Caco-2 (cell line): ENCODE results near the gene ZAP70. TPM values are rescaled to one million over a fixed set of nuclear protein-coding genes. Genes with fewer than 3 reads are reported as not detected.

Source experiments
- BruUV-seq: library from RNA; stranded (reverse); fragments of 400-500 nt; replicated peaks from 2 replicates; lab custom pipeline; 2021; lab: Mats Ljungman, UMichigan
- CTCF ChIA-PET: fragments of 300-600 bp; sonication (Branson Sonifier 250); formaldehyde crosslinking; loops from one replicate; lab custom pipeline; 2022; ENCODE audit warnings: antibody characterized with exemption; lab: Charles Lee
- POLR2A ChIA-PET: fragments of 300-600 bp; sonication (Branson Sonifier 250); formaldehyde crosslinking; loops from one replicate; lab custom pipeline; 2022; ENCODE audit warnings: antibody characterized with exemption; lab: Charles Lee
- DNase-seq, 2 experiments: peaks; one replicate each; pipeline versions ENCODE4 v3.0.0 to v3.0.0-alpha.2; 2020 to 2022
- H3K27me3 ChIP-seq: replicated peaks from 2 replicates; pipeline ENCODE4 v1.6.0; 2011; ENCODE audit warnings: low read length; ENCODE audit not compliant: control insufficient read depth, insufficient read depth
- H3K36me3 ChIP-seq: 2 replicates; pipeline ENCODE4 v1.5.1; 2011; ENCODE audit warnings: low read length; ENCODE audit not compliant: control insufficient read depth, insufficient read depth
- H3K4me1 ChIP-seq: fragments of 250-450 bp; sonication (Bioruptor Pico); 2 replicates; pipeline ENCODE4 v1.5.1; 2020; ENCODE audit warnings: mild to moderate bottlenecking
- H3K4me3 ChIP-seq: 2 replicates; pipeline ENCODE4 v1.5.1; 2011; ENCODE audit warnings: low read depth, mild to moderate bottlenecking, control low read depth, low read length
- H3K9me3 ChIP-seq: fragments of 250-450 bp; sonication (Bioruptor Pico); 2 replicates; pipeline ENCODE4 v1.5.1; 2020; ENCODE audit warnings: mild to moderate bottlenecking, moderate library complexity
- H3K27ac Mint-ChIP-seq: one replicate; pipeline ENCODE4 v1.8.0; 2022; ENCODE audit warnings: mixed read lengths; ENCODE audit not compliant: unreplicated experiment
- H3K27me3 Mint-ChIP-seq: one replicate; pipeline ENCODE4 v1.8.0; 2022; ENCODE audit warnings: mixed read lengths; ENCODE audit not compliant: insufficient read depth, unreplicated experiment
- H3K36me3 Mint-ChIP-seq: one replicate; pipeline ENCODE4 v1.8.0; 2022; ENCODE audit warnings: mild to moderate bottlenecking, mixed read lengths; ENCODE audit not compliant: insufficient read depth, unreplicated experiment
- H3K4me1 Mint-ChIP-seq: one replicate; pipeline ENCODE4 v1.8.0; 2022; ENCODE audit warnings: low read depth, mixed read lengths; ENCODE audit not compliant: unreplicated experiment
- H3K4me3 Mint-ChIP-seq: one replicate; pipeline ENCODE4 v1.8.0; 2022; ENCODE audit warnings: mild to moderate bottlenecking, moderate library complexity, mixed read lengths; ENCODE audit not compliant: unreplicated experiment
- H3K9me3 Mint-ChIP-seq: one replicate; pipeline ENCODE4 v1.8.0; 2022; ENCODE audit warnings: mixed read lengths; ENCODE audit not compliant: unreplicated experiment
- intact Hi-C: fragments of 100-400 bp; cut with micrococcal nuclease; formaldehyde crosslinking; loops from one replicate; pipeline ENCODE4 v1.10.0; 2022; ENCODE audit not compliant: unreplicated experiment
- total RNA-seq: library from RNA; stranded (reverse); gene quantifications from 2 replicates; pipeline ENCODE4 v1.2.3, GENCODE V29; 2022
- TF ChIP-seq, protein P1 (sequence below), 2 experiments: fragments of 200-600 bp in 1 of 2; IDR thresholded peaks; 1 replicate in 1 of 2; 2 replicates in 1 of 2; pipeline versions ENCODE4 v1.5.1 to v1.8.0; 2011 to 2022; ENCODE audit warnings: antibody characterized with exemption in 1 of 2, control low read depth in 1 of 2, inconsistent platforms in 1 of 2, low read depth in 1 of 2, low read length in 1 of 2, mild to moderate bottlenecking in 1 of 2, moderate library complexity in 1 of 2; ENCODE audit not compliant: insufficient read depth in 1 of 2, severe bottlenecking in 1 of 2, unreplicated experiment in 1 of 2

The ZAP70 gene
- total RNA-seq, 1 experiment from 2014 or later: 0.82 TPM

DNA sequence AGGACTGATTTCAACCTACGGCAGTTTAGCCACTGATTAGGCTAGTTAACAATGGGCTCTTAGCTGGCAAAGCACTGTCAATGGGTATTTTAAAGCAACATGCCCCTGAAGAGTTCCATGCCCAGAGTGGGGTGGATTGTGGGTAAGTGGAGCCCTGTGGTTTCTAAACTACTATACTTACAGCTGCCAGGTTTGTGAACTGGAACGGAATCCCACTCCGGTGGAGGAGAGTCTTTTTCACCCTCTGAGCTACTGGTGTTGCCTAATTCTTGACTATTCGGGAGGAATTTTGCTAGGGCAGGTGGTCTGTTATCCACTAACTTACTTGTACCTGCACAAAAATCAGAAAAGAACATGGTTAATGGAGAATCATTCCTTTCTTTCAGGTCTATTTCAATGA is 52.6 kb downstream of the ZAP70 start:
- H3K4me1 ChIP-seq: peaks cover 18% of the 10 kb centered on the region
- H3K36me3 ChIP-seq: peaks cover 2% of the 10 kb centered on the region; the same call in 1 of the 2 replicates
- ChIA-PET POLR2A (no interaction called here), CTCF (no interaction called here)
- TF ChIP-seq, protein P1, sequence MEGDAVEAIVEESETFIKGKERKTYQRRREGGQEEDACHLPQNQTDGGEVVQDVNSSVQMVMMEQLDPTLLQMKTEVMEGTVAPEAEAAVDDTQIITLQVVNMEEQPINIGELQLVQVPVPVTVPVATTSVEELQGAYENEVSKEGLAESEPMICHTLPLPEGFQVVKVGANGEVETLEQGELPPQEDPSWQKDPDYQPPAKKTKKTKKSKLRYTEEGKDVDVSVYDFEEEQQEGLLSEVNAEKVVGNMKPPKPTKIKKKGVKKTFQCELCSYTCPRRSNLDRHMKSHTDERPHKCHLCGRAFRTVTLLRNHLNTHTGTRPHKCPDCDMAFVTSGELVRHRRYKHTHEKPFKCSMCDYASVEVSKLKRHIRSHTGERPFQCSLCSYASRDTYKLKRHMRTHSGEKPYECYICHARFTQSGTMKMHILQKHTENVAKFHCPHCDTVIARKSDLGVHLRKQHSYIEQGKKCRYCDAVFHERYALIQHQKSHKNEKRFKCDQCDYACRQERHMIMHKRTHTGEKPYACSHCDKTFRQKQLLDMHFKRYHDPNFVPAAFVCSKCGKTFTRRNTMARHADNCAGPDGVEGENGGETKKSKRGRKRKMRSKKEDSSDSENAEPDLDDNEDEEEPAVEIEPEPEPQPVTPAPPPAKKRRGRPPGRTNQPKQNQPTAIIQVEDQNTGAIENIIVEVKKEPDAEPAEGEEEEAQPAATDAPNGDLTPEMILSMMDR (IDR thresholded peaks at IDR 0.05; ENCODE audit: insufficient read depth in 1 of 2, low read depth in 1 of 2, low read length in 1 of 2, severe bottlenecking in 1 of 2, unreplicated experiment in 1 of 2): no peak
- no peaks in the 10 kb centered on the region for H3K9me3 ChIP-seq
- H3K9me3 Mint-ChIP-seq: no peaks in the 10 kb centered on the region
- no peaks in the 10 kb centered on the region for H3K27me3 ChIP-seq
- H3K27me3 Mint-ChIP-seq: no peaks in the 10 kb centered on the region
- H3K4me1 Mint-ChIP-seq: no peaks in the 10 kb centered on the region
- no peak for DNase-seq
- no peak overlapping the region for H3K27ac Mint-ChIP-seq
- intact Hi-C loops: no loop called here
- H3K4me3 ChIP-seq: no peak overlapping the region
- peaks cover 17% of the 10 kb centered on the region for H3K36me3 Mint-ChIP-seq
- BruUV-seq: no TSS peak
- H3K4me3 Mint-ChIP-seq: no peak overlapping the region

DNA sequence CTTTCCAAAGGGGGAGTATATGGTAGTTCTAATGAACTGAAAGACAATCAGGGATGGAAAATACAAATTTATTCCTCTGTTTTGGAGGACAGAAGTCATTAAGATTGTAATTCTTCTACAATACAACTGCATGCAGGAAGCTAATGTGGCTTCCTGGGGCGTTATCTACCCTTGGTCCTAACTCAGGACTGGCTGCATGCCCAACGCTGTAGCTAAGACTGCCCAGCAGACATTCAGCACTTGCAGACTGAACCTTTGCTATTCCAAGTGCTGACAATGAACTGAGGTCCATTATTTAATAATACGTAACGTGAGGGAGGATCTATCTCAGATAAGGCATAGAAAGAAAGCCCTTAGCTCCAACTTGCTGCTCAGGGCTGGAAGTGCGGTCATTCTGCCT is 53.2 kb downstream of the ZAP70 start:
- no peaks in the 10 kb centered on the region for H3K27me3 Mint-ChIP-seq
- intact Hi-C loops: no loop called here
- H3K4me3 Mint-ChIP-seq: no peak overlapping the region
- Histone ChIP-seq H3K36me3 (peaks cover 2% of the 10 kb centered on the region; the same call in 1 of the 2 replicates), H3K9me3 (no peaks in the 10 kb centered on the region), H3K4me1 (peaks cover 24% of the 10 kb centered on the region), H3K27me3 (no peaks in the 10 kb centered on the region), H3K4me3 (no peak overlapping the region)
- CTCF ChIA-PET: interaction anchor here (1.2 kb wide), 1 partner anchor 67 kb away, joined by 3 read pairs; no protein-coding TSS in a partner anchor
- H3K4me1 Mint-ChIP-seq: no peaks in the 10 kb centered on the region
- H3K9me3 Mint-ChIP-seq: no peaks in the 10 kb centered on the region
- no peak for DNase-seq
- POLR2A ChIA-PET: no interaction called here
- peaks cover 21% of the 10 kb centered on the region for H3K36me3 Mint-ChIP-seq
- no TSS peak for BruUV-seq
- no peak overlapping the region for H3K27ac Mint-ChIP-seq
- TF ChIP-seq, protein P1 (IDR thresholded peaks at IDR 0.05; ENCODE audit: insufficient read depth in 1 of 2, low read depth in 1 of 2, low read length in 1 of 2, severe bottlenecking in 1 of 2, unreplicated experiment in 1 of 2): no peak

GRCh38 chr2:97769308-97769707 is 55.9 kb downstream of the ZAP70 start:
- H3K27me3 ChIP-seq: no peaks in the 10 kb centered on the region
- intact Hi-C loops: no loop called here
- no TSS peak for BruUV-seq
- no peaks in the 10 kb centered on the region for H3K27me3 Mint-ChIP-seq
- H3K4me3 Mint-ChIP-seq: no peak overlapping the region
- peaks cover 3% of the 10 kb centered on the region for H3K4me1 Mint-ChIP-seq
- no peaks in the 10 kb centered on the region for H3K9me3 ChIP-seq
- POLR2A ChIA-PET: no interaction called here
- no peak overlapping the region for H3K4me3 ChIP-seq
- DNase-seq: no peak
- TF ChIP-seq, protein P1 (IDR thresholded peaks at IDR 0.05; ENCODE audit: insufficient read depth in 1 of 2, low read depth in 1 of 2, low read length in 1 of 2, severe bottlenecking in 1 of 2, unreplicated experiment in 1 of 2): no peak
- no peaks in the 10 kb centered on the region for H3K9me3 Mint-ChIP-seq
- no peak overlapping the region for H3K27ac Mint-ChIP-seq
- peaks cover 32% of the 10 kb centered on the region for H3K4me1 ChIP-seq
- H3K36me3 ChIP-seq: no peaks in the 10 kb centered on the region; the same call in none of the 2 replicates
- H3K36me3 Mint-ChIP-seq: peaks cover 19% of the 10 kb centered on the region
- CTCF ChIA-PET: no interaction called here
